Measurements from ENCODE around the gene LCE2D.

DNA sequence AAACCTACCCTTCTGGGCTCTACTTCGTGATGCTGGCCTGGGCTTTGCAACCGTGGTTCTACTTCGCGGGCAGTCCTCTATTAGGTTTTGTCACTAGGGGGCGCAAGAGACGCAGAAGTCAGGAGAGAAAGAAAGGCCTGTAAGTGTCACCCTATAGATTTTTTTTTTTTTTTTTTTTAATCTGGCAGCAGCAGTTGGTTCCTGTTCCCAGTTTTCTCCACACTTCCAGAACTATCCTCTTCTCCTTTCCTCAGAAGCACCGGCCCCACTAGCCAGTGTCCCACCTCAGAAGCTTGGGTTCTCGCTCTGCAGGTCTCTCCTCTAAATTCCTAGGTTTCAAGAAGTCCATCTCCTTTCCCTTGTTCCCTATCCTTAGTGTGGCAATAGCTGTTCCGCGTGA, 9.1 kb upstream of the LCE2D start:
- TF ChIP-seq EZH2 (IDR thresholded peaks at IDR 0.05) = no peak
- TF ChIP-seq FOSL1 (IDR thresholded peaks at IDR 0.05; ENCODE audit: low read depth) = no peak
- no peak for TF ChIP-seq POLR2A (IDR thresholded peaks at IDR 0.05; ENCODE audit: borderline replicate concordance, extremely low read depth, insufficient read depth, insufficient read length)
- TF ChIP-seq CTCF (IDR thresholded peaks at IDR 0.05 in 2 of 3, conservative IDR thresholded peaks at IDR 0.05 in 1 of 3; ENCODE audit: borderline replicate concordance in 1 of 3, insufficient read depth in 1 of 3, low read depth in 2 of 3, low read length in 2 of 3) = peak; percentile 59 to 88 (median 81)
- no peak for TF ChIP-seq TCF7L2 (IDR thresholded peaks at IDR 0.05; ENCODE audit: borderline replicate concordance, extremely low read depth, insufficient read depth, insufficient read length)
- no peak for TF ChIP-seq ZBTB33 (IDR thresholded peaks at IDR 0.05; ENCODE audit: extremely low read depth, insufficient replicate concordance, low read length)
- TF ChIP-seq, protein P1, sequence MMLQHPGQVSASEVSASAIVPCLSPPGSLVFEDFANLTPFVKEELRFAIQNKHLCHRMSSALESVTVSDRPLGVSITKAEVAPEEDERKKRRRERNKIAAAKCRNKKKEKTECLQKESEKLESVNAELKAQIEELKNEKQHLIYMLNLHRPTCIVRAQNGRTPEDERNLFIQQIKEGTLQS (IDR thresholded peaks at IDR 0.05) = no peak
- TF ChIP-seq CEBPB (IDR thresholded peaks at IDR 0.05; ENCODE audit: low read depth) = no peak
- TF ChIP-seq ZNF274 (IDR thresholded peaks at IDR 0.05; ENCODE audit: low read depth, low read length) = no peak
- peak; percentile 70 for TF ChIP-seq RAD21 (IDR thresholded peaks at IDR 0.05; ENCODE audit: low read depth)
- no peak for TF ChIP-seq REST (IDR thresholded peaks at IDR 0.05; ENCODE audit: low read depth)

Measured in HCT116 (cell line).